Mucosa of rectum (tissue), 2 donors: ENCODE data around the gene NHEJ1.

ENCODE experiments used
- H3K27ac ChIP-seq, 2 donors: one replicate each; pipeline ENCODE4 v1.7.0; 2013; ENCODE audit warnings: inconsistent platforms in 2 of 2, low read depth in 2 of 2, low read length in 2 of 2
- H3K27me3 ChIP-seq, 2 donors: one replicate each; pipeline ENCODE4 v1.7.0; 2013; ENCODE audit warnings: low read length in 2 of 2; ENCODE audit not compliant: control insufficient read depth in 2 of 2, insufficient read depth in 2 of 2
- H3K36me3 ChIP-seq, 2 donors: one replicate each; pipeline ENCODE4 v1.7.0; 2013; ENCODE audit warnings: low read length in 2 of 2; ENCODE audit not compliant: control insufficient read depth in 2 of 2, insufficient read depth in 2 of 2
- H3K4me1 ChIP-seq, 2 donors: one replicate each; pipeline ENCODE4 v1.7.0; 2013; ENCODE audit warnings: low read length in 2 of 2, mild to moderate bottlenecking in 1 of 2; ENCODE audit not compliant: control insufficient read depth in 2 of 2, insufficient read depth in 2 of 2
- H3K4me3 ChIP-seq, 2 donors: one replicate each; pipeline ENCODE4 v1.7.0; 2013; ENCODE audit warnings: low read length in 2 of 2
- H3K9ac ChIP-seq, 2 donors: one replicate each; pipeline ENCODE4 v1.7.0; 2013; ENCODE audit warnings: low read length in 2 of 2, low read depth in 1 of 2, mild to moderate bottlenecking in 1 of 2
- H3K9me3 ChIP-seq, 2 donors: one replicate each; pipeline ENCODE4 v1.7.0; 2013; ENCODE audit warnings: low read length in 2 of 2; ENCODE audit not compliant: control insufficient read depth in 2 of 2
- donor health status: healthy.
- donor health status: Normal muscosa, but diverticular disease.

The NHEJ1 gene

DNA sequence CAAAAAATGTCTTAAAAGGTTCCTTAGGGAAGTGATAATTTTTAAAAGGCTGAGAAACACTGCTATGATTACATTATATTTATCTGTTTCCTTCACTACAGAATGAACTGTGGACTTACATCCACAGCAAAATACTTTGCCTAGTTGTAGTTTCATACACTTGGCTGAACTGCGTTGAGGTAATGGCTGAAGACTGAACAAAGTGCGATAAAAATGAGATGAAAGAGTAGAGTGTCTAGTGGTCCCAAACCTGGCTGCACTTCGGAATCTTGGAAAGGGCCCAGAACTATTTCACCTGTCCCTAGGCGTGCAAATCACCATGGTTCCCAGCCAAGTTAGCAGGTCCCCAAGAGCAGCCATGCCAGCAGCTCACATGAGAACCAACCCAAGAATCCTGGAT, 81.7 kb downstream of the NHEJ1 start:
- peak overlapping the region; percentile 94 to 98 for H3K27ac ChIP-seq
- H3K9ac ChIP-seq, result peak overlapping the region; percentile 49 to 56
- H3K27me3 ChIP-seq, result no peaks in the 10 kb centered on the region
- H3K9me3 ChIP-seq, result no peaks in the 10 kb centered on the region
- H3K36me3 ChIP-seq, result peaks cover 24 to 35% of the 10 kb centered on the region in 2 donors
- H3K4me3 ChIP-seq, result peak overlapping the region in 1 of 2 donors; percentile 14
- H3K4me1 ChIP-seq, result peaks cover 42 to 47% of the 10 kb centered on the region in 2 donors

DNA sequence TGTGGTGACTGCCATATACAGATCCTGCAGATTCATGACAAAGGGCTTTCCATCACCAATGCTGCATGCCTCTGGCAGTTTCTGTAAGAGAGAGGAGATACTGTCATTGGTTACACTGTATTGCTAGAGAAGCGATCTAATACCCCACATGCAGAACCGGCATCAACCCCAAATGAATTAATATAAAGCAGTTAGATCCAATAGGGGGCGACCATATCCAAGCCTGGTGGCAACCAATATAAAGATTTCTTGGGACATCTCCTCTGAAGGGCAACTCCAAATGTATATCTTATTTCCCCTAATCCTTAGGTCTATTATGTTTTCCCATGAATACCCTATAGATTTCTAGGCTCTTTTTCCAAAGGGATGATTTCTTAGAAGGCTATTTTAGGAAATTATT, 82.5 kb downstream of the NHEJ1 start:
- Histone ChIP-seq H3K27ac (peak overlapping the region; percentile 94 to 98), H3K36me3 (peaks cover 24 to 36% of the 10 kb centered on the region in 2 donors), H3K4me1 (peaks cover 44 to 50% of the 10 kb centered on the region in 2 donors), H3K9me3 (no peaks in the 10 kb centered on the region), H3K4me3 (no peak overlapping the region), H3K9ac (no peak overlapping the region), H3K27me3 (no peaks in the 10 kb centered on the region)

DNA sequence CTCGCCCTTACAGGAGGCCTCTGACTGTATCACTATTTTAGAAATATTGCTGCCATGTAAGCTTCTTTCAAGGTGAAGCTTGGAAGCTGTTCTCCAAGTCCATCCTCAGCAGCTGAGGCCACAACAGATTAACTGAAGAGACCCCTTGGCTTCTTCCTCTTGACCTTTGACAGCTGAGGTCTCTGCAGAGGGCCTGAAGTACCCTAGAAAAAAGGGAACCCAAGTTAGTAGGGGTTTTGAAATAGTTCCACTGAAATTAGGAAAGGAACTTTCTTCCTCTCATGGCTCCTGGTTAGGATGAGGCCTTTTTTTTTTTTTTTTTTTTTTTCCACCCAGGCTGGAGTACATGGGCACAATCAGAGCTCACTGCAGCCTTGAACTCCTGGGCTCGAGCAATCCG, 84.4 kb downstream of the NHEJ1 start:
- Histone ChIP-seq H3K27ac (no peak overlapping the region), H3K9ac (no peak overlapping the region), H3K4me1 (peaks cover 40 to 52% of the 10 kb centered on the region in 2 donors), H3K4me3 (no peak overlapping the region), H3K27me3 (no peaks in the 10 kb centered on the region), H3K9me3 (no peaks in the 10 kb centered on the region), H3K36me3 (peaks cover 24 to 36% of the 10 kb centered on the region in 2 donors)

DNA sequence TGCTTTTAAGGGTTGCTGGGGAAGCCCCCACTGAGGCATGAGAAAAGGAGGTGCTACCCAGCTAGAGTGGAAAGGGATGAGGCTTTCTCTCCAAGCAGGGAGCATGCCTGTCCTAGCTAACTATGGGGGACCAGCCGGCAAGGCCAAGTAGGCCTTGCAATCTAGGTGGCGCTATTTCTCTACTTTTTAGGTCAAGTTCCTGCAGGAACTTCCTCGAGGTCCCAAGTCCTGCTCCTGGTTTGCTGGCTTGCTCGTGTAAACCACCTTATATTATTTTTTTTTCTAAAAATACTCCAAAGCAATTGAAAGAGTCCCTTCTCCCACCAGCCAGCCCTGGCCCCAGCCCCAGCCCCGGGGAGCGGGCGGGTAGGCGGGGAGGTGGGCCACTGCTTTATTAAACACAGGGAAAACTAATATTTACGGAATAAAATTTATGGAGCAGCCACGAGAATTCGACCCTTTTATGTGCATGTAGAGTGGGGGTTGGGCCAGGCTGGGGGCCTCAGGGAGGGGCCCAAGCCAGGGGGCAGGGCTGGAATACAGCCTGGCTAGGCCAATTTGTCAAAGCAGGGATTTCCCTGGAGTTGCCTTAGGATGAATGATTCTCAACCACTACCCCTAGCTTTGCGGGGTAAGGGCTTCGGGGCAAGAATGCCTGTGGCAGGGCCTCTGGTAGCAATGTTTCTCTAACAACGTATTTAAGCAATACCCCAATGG, 87.0 kb downstream of the NHEJ1 start:
- Histone ChIP-seq H3K27ac (peak overlapping the region; percentile 5 to 13), H3K4me3 (no peak overlapping the region), H3K9me3 (no peaks in the 10 kb centered on the region), H3K9ac (no peak overlapping the region), H3K27me3 (no peaks in the 10 kb centered on the region), H3K4me1 (peaks cover 27 to 37% of the 10 kb centered on the region in 2 donors), H3K36me3 (peaks cover 24 to 36% of the 10 kb centered on the region in 2 donors)

DNA sequence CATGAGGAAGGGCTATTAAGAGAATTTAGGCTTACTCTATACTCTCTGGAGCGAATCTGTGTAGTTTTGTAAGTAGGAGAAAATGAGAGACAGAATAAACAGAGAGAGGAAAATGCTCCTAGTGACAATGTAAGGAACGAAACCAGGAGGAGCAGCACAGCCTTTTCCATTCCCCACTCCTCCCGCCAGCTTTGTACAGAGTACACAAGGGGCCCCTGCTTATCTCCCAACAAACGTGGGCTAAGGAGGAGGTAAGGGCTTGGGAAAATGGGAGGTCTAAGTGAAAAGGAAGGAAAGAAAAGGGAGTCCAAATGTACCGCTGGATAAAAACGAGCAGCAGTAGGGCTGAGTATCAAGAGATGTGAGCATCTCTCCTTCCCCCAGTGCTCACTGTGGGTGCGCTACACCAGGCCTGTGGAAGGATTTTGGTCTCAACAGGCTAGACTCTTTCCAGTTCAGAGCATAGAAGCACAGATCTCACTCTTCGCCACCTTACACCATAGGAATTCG, 87.8 kb downstream of the NHEJ1 start:
- H3K36me3 ChIP-seq, result peaks cover 21 to 34% of the 10 kb centered on the region in 2 donors
- no peaks in the 10 kb centered on the region for H3K9me3 ChIP-seq
- H3K9ac ChIP-seq, result peak overlapping the region in 1 of 2 donors; percentile 13
- no peaks in the 10 kb centered on the region for H3K27me3 ChIP-seq
- no peak overlapping the region for H3K4me3 ChIP-seq
- peaks cover 26 to 35% of the 10 kb centered on the region in 2 donors for H3K4me1 ChIP-seq
- H3K27ac ChIP-seq, result peak overlapping the region in 1 of 2 donors; percentile 13

DNA sequence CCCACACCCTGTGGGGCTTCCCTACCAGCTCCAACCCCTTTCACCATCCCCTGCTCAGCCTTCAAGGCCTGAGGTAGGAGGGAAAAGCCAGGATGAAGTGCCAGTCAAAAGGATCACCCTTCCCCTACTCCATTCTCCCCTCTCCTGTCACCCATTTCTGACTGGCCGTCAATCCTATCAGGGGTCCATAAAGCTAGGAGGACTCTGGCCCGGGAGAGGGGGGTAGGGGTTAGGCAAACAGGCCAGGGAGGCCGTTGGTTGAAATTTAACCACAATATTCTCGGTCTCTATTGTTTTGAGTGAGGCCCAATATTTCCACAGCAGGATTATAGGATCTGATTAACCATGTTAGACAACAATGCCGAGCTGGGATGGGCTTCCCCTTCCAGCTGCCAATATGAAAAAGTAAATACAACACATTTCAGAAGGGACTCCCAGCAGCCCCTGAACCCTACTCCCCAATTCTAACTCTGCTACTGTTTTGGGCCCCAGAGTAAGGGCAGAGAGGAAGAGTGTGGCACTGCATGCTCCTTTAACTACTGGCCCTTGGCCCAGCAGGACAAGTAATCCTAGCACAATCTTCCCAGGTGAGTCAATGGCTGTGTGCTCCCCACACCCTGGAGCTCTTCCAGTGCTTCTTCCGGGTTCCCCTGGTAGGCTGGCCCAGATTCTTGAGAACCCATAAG, 89.3 kb downstream of the NHEJ1 start:
- H3K4me3 ChIP-seq, result peak overlapping the region; percentile 24 to 38
- H3K4me1 ChIP-seq, result peaks cover 26 to 35% of the 10 kb centered on the region in 2 donors
- H3K9ac ChIP-seq, result peak overlapping the region; percentile 11 to 13
- H3K36me3 ChIP-seq, result peaks cover 12 to 19% of the 10 kb centered on the region in 2 donors
- H3K27me3 ChIP-seq, result no peaks in the 10 kb centered on the region
- peak overlapping the region; percentile 72 to 90 for H3K27ac ChIP-seq
- H3K9me3 ChIP-seq, result no peaks in the 10 kb centered on the region

DNA sequence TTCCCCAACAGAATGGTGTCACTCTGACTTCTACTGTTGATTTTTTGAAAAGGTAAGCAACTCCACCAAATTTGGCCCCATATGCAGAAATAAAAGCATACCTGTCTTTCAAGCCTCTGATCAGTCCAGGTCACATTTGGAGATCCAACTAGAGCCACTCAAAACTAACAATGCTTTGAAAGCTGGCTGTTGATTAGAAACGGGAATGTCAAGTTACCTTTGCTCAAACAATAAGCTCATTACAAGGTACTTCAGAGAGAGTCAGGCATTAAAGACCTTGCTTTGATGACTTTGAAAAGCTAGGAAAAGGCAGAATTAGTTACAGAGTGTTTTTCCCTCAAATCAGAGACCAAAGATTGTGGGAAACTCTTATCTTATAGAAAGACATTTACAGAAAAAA, 95.1 kb downstream of the NHEJ1 start:
- Histone ChIP-seq H3K27me3 (peaks cover 0 to 6% of the 10 kb centered on the region in 2 donors), H3K9ac (no peak overlapping the region), H3K4me3 (no peak overlapping the region), H3K9me3 (no peaks in the 10 kb centered on the region), H3K4me1 (peaks cover 4 to 6% of the 10 kb centered on the region in 2 donors), H3K27ac (no peak overlapping the region), H3K36me3 (no peaks in the 10 kb centered on the region)

DNA sequence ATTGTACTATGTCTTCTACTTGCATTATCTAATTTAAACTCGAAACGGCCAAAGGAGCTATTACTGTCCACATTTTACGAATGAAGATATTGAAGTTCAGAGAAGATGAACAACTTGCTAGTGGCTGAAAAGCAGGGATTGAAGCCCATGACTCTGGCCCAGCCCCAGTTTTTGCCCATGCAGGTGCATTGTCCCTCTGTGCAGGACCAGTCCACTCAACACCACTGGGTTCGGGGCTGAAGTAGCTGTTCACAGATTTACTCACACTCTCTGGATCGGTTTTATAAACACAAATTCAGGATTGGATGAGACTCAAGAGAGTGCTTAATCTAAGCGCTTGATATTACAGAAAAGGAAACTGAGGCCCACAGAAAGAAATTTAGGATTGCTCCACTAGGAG, 98.5 kb downstream of the NHEJ1 start:
- Histone ChIP-seq H3K9me3 (no peaks in the 10 kb centered on the region), H3K4me1 (peaks cover 13 to 18% of the 10 kb centered on the region in 2 donors), H3K27me3 (peaks cover 8 to 9% of the 10 kb centered on the region in 2 donors), H3K27ac (no peak overlapping the region), H3K9ac (no peak overlapping the region), H3K4me3 (no peak overlapping the region), H3K36me3 (peaks cover under 1 to 2% of the 10 kb centered on the region in 2 donors)

DNA sequence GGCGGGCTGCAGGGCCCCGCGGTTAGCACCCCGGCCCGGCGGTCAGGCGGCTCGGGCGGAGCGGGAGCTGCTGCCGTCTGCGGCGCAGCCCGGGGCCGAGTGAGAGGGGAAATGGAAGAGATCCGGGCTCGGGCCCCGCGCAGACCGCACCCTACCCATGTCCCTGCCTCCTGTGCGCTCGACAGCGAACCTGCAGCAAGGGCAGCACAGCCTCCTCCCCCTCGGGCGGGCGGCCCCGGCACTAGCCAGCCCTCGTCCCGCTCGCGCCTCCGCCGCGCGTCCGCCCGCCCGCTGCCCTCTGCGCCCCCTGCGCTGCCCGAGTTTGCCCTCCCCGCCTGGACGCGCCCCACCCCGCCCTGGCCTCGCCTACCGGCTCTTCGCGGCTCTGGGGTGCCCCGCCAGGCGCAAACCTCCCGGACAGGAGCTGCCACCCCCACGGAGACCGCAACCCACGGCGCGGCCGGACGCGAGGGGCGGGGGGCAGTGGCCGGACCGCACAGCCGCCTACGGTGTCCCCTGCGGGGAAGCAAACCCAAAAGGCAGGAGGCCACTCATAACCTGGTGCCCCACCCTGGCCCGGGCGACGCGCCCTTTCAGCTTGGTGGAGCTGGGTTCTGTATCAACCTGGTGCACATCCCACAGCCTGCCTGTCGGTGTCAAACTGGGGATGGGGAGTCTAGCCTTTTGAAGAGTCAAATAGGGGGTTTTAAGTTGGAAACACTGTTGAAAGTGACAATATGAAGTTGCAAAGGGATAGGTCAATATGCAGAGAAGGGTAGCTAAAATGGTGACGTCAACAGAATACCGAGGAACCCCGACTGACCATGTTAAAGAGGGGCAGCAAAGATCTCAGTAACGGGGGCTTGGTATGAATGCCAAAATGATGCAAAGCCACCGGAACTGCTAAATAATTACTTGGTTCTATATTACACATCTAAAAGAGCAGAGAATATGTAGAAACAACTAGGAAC, 99.5 kb downstream of the NHEJ1 start, which contains the start of gene IHH:
IHH (minus strand) TSS at position 101 of the 971 bp plus-strand sequence. CDS start 454 bp downstream, outside the sequence.
- Histone ChIP-seq H3K9me3 (no peaks in the 10 kb centered on the region), H3K27ac (peak within 1 kb of the TSS; percentile 81 to 90), H3K9ac (peak within 1 kb of the TSS; percentile 85 to 98), H3K27me3 (peaks cover 12 to 14% of the 10 kb centered on the region in 2 donors), H3K4me1 (peaks cover 17 to 20% of the 10 kb centered on the region in 2 donors), H3K36me3 (peaks cover 10% of the 10 kb centered on the region in 2 donors), H3K4me3 (peak within 1 kb of the TSS; percentile 86 to 96)
